Left kidney (tissue), 2 donors: Measurements from ENCODE around the gene GNG3. TPM values are rescaled to one million over a fixed set of nuclear protein-coding genes. Genes with fewer than 3 reads are reported as not detected.
A peak's percentile ranks its signal among the peaks of the same experiment; 100 is the strongest.
"Not testable (repeated sequence)": the region's sequence is repeated elsewhere in the genome, so short reads cannot be mapped to it uniquely, and the experiment has no call there.

Experiments
- DNase-seq: peaks from one replicate; pipeline ENCODE4 v3.0.0-alpha.2; 2013
- polyA plus RNA-seq: library from polyadenylated mRNA; unstranded; fragments of 120-200 nt; gene quantifications from one replicate; pipeline ENCODE4 v1.2.1, GENCODE V29; 2013; ENCODE audit not compliant: insufficient read length

GNG3 gene
- polyA plus RNA-seq, 1 donor = 2.5 TPM

DNA sequence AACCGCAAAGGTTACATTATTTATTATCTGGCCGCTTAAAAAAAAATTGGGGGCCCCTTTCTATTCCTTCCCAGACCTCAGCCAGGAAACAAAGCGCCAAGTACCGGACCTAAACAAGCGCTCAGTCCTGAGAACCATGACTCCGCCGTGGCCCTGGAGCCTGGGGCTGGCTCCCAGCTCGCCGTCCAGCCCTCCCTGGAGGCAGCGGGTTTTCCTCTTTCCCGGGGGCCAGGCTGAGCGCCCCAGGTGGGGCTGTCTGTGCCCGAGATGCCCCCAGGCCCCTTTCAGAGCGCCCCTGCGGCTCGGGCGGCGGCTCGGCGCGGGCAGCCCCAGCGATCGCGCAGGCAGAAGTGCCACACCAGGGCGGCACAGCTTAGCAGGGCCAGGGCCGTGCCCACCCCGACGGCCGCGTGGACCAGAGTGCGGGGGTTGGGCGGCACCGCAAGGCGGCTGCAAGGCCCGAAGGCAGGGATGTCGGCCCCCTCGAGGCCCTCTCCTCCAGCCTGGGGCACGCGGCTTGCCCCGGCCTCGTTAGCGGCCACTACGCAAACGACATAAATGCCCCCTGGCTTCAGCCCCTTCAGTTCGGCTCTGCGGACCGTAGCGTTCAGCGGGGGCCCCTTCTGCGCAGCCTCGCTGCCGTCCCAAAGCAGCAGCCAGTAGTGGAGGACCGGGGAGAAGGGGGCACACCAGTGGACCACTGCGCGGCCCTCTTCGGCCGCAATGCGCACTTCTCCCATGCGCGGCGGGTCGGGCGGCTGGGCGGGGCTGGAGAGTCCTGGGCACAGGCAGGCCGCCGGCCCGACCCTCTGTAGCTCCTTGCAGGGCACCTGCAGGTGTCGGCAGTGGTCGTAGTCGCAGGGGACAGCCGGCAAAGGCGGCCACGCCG is 19.7 kb upstream of the GNG3 start:
- no peak for DNase-seq

DNA sequence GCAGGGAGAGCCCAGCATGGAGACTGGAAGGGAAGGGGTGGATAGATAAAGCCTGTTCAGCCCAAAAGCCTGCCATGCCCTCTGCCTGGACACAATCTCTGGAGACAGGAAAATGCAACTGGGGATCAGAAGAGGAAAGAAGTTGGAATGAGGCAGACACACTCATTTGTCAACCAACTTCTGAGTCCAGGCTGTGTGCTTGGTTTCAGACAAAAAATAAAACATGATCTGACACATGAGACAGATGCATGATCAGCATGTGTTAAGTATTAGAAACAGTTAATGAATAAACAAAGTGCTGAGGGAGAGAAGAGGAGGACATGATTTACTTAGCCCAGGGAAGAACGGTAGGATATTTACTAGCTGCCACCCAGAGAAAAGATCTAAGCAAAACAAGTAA is 19.0 kb upstream of the GNG3 start:
- DNase-seq = no peak

GRCh38 chr11:62689421-62690183 is 17.9 kb upstream of the GNG3 start, which contains the start of gene LRRN4CL:
LRRN4CL (minus strand) TSS chr11:62689530; CDS start chr11:62688508, 1,022 bp downstream.
- no peak for DNase-seq

GRCh38 chr11:62693624-62694023 is 13.9 kb upstream of the GNG3 start:
- not testable (repeated sequence) for DNase-seq

DNA sequence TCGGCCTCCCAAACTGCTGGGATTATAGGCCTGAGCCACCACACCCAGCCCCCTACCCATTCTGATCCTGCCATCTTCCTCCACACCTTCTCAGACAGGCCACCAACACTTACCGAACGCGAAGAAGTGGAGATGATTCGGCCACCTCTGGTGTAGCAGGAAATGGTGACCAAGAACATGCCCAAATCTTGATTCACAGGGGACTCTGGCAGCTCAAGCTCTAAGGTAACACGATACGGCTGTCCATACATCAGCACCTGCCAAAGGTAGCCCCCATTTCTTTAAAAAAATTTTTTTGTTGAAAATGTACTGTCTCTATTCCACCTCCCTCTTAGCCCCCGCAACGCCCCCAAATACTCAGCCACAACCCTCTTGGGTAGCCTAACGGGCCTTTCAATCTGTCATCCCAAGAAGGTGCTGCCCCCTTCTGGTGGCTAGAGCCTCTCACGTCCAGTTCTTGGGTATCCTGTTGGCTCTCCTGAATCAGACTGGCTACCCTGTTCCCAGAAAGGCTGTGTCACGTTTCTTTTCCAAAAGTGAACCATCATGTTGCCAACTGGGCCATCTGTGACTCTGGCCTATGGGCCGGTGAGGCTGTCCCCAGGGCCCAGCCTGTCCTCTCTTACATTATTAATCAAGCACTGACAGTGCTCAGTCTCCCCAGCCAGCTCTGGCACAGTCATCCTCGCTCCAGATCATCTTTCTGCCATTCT is 12.9 kb upstream of the GNG3 start:
- DNase-seq = no peak

- no peak for DNase-seq
These were observed 5.2 kb upstream of the GNG3 start for GRCh38 chr11:62702246-62702645.

- DNase-seq = not testable (repeated sequence)
These were observed 3.6 kb upstream of the GNG3 start for GRCh38 chr11:62703921-62704320.

DNA sequence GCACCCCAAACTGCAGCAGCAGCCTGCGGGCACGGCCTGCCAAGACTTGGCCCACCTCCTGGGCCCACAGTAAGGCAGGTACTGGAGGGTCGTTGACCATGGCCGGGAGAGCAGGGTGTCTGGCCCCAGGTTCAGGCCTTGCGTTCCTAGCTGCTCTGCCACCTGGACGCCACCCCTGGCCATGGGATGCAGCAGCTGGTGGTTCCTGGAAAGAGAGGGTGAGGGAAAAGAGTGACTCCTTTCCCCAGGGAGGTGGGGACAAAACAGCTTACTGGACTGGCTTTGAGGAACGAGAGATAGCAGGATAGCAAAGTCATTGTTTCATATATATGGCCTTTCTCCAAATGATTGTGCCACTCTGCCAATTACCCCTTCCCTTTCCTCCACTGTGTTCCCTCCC is 2.1 kb upstream of the GNG3 start:
- no peak for DNase-seq

DNA sequence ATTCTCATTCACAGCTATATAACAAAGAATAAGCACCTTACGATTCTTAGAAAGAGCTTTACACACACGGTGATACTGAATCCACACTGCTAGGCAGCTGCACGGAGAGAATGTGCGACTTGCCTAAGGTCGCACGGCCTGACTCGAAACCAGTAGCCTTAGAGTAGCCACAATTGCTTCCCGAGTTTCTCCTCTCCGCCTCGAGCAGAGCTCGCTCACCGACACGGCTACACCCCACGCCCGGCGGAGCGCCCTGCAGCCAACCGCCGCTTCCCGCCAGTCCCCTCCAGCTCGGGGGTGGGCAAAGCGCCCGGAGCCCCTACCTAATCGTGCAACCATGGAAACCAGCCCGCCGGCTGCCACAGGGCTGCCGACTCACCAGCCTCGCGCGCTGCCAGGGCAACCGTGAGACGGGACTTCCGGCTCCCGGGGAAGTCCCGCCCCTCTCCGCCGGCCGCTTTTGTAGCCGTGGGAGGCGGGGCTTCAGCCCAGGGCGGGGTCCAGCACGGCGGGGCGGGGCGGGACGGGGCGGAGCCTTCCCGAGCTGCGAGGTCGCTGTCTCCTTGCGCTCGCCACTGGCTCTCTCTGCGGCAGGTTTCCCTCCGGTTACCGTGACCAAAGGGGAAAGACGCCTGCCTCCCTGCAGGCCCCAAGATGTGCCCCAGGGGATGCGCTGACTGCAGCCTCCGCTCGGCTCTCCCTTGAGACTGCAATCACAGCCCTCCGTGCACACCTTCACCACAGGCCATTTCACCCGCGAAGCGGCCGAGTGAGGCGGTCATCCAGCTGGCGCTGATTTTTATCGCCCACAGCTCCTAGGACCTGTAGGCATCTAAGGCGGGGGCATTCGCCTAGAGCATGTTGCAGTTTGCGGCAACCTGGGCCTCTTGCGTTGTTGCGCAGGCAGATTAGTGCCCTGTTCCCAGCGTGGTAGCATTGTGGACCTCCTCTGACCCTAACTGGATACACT is 1.3 kb upstream of the GNG3 start:
- DNase-seq = peak; percentile 91

DNA sequence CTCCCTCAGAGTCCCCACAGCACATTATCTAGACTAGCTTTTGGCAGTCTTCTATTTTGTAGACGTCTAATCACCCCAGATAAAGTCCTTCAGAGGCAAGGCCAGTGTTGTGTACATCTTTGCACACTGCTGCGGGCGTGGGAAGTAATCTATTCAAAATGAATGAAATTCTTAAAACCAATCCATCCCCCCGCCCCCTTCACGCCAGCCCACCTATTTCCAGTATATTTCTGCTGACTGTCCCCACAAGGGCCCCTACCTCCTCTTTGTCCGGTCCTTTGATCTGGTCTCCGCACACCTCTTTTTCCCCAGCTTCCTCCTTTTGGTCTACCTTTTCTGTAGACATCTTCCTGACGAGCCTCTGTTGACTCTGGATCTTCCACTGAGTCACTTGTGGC is 627 bp upstream of the GNG3 start:
- DNase-seq = no peak

GRCh38 chr11:62708392-62708791 is 916 bp downstream of the GNG3 start:
- DNase-seq = no peak

- DNase-seq = no peak
These were observed 1.3 kb downstream of the GNG3 start for GRCh38 chr11:62708793-62709192.

- DNase-seq = peak; percentile 99
These were observed 1.9 kb downstream of the GNG3 start for GRCh38 chr11:62709247-62710000.

DNA sequence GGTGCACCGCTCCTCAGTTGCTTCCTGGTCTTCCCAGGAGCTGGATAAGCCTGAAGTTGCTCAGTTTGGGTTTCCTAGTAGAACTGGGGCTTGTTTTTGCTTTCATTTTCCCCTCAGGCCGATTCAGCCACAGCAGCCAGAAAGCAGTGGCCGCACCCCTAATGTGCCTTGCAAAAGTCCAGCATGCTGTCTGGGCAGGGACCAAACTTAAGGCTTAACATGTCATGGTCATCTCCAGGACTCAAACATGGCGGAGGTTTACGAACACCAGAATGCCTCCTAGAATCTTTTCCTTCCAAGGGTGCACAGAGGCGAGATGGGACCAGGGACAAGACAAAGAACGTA is 2.5 kb downstream of the GNG3 start:
- DNase-seq = no peak

DNA sequence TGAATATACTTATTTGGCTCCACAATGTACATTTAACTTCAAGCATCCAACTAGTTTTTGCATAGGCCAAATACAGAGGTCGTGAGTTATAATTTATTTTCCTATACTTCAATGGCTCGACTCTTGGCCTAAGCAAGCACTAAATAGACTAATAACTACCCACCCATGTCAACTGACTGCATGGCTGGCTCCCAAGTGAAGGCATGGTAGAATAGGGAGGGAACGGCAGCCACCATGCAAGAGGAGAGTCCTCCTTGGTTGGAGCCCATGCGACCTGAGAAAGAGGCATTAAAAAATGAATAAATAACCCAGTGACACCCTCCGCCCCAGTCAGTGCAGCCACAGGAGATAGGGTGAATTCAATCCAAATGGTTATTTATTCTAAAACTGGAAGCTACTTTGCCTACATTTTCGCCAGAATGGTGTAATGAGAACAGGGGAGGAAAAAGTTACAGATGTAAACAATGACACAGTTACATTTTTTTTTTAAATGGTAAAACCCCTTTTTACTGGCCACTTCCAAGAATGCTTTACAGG is 4.9 kb downstream of the GNG3 start:
- DNase-seq = no peak

DNA sequence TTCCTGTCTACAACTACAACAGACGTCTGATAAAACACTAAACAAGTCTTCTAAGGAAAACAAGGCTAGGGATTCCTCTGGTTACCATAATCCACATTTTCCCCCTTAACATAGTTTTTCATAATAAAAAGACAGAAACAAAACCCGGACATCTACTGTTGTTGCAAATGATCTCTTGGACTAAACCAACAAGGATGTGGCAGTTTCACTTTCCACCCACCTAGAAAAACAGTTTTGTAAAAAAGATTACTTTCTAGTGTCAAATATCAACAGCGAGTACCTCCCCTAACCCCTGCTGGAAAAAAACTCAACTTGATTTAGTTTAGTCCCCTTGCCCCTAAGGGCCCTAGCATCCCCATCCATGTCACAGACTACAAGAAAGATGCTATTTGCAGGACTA is 5.4 kb downstream of the GNG3 start:
- DNase-seq = no peak

DNA sequence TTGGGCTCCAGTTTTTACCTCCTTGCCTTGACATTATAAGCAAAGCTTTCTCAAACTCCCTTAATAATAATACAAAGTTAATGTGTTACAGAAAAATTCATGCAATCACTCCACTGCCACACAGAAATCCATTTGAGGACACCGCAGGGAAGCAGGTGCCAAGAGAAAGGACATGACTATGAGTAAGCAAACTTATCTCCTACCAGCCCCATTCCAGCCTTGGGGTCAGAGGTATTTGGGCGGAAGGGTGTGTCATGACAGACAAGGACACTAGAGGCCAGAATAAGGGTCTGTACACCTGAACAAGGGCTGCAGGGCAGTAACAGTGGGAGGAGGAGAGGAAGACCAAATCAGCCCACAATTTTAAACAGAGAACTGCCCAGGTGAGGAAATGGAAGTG is 5.9 kb downstream of the GNG3 start:
- DNase-seq = no peak

- no peak for DNase-seq
These were observed 8.0 kb downstream of the GNG3 start for GRCh38 chr11:62715150-62716130.

DNA sequence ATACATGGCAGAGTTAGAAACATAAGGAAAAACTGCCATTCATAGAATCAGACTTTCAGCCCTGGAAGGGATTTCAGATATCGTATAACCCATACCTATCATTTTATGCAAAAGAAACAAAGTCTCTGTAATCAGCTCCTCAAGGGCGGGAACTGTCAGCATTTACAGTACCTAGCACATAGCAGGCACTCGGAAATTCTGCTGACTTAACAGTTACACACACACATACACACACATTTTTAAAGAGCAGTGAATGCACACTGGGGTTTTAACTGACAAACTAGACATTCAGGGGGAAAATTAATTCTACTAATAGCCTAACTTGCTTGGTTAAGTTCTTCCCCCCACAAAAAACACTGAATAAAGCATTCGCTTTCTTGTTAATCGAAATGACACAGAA is 8.7 kb downstream of the GNG3 start:
- DNase-seq = no peak
